Measurements from ENCODE around the gene EVC2.

EVC2 gene

GRCh38 chr4:5691491-5692132 lies 16.7 kb downstream of the EVC2 start:
- no peak for FAIRE-seq

DNA sequence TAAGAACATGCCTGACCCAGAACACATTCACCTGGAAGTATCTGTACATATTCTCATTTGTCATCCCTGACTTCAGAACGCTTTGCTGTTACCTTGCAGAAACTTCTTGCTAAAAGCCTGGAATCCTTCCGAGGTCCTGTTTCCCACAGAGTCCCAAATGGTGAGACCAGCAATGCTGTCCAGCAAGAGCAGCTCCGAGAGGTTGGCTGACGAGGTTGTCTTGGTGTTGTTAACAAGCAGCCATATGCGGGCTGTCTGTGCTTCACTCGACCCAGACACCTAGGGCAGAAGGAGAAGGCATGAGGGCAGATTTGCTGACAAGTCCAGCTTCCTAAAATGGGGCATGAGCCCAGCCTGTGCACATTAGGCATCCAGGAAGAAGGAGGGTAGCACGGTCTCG lies 19.3 kb downstream of the EVC2 start:
- FAIRE-seq (no peak), DNase-seq (ENCODE audit: extremely low spot score, insufficient read length, low read depth) (no peak)

More at GRCh38 chr4:5691491-5692132, 16.7 kb downstream of the EVC2 start:
- DNase-seq (ENCODE audit: extremely low spot score, insufficient read length, low read depth): no peak

DNA sequence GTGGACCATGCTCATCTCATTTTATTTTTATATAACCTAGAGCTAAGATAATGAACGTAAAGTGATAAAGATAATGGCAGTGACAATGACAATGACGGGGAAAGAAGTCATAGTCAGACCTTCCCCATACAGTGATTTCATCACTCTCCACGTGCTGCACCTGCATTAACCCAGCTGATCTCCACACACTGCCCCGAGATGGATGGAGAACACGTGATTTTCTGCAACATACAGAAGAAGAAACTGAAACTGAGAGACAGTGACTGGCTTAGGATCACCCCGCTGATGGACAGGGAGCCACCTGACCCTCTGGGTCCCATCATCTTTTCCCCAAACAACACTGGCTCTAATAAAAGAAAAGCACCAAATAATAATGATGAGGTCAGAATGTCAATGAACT lies 22.0 kb downstream of the EVC2 start:
- FAIRE-seq: no peak

GRCh38 chr4:5685296-5685695 lies 23.1 kb downstream of the EVC2 start:
- no peak for DNase-seq (ENCODE audit: extremely low spot score, insufficient read length, low read depth)
- no peak for FAIRE-seq

More for the DNA sequence above, 22.0 kb downstream of the EVC2 start:
- no peak for DNase-seq (ENCODE audit: extremely low spot score, insufficient read length, low read depth)

DNA sequence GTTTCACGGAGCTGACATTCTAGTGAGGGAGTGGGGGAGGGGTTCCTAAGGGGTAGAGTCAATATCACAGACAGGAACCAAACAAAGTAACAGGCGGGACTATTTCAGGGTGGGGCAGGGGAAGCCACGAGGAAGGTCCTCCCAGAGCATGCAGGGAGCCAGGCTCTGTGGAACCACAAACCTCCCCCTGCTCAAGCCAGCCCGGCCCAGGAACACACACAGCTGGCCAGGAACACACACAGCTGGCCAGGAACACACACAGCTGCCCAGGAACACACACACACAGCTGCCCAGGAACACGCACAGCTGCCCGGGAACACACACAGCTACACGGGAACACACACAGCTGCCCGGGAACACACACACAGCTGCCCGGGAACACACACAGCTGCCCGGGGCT lies 24.8 kb downstream of the EVC2 start:
- no peak for DNase-seq (ENCODE audit: extremely low spot score, insufficient read length, low read depth)
- no peak for FAIRE-seq

DNA sequence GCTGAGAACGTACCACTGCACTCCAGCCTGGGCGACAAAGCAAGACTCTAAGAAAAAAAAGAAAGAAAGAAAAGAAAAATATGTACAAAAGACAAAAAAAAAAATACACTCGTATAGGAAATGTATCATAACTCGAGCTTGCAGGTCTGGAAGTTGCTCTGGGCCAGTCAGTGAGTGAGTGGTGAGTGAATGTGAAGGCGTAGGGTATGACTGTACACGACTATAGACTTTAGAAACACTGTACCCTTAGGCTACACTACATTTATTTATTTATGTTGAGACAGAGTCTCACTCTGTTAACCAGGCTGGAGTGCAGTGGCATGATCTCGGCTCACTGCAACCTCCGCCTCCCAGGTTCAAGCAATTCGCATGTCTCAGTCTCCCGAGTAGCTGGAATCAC lies 29.4 kb downstream of the EVC2 start:
- no peak for FAIRE-seq
- DNase-seq (ENCODE audit: extremely low spot score, insufficient read length, low read depth): no peak

- DNase-seq (ENCODE audit: extremely low spot score, insufficient read length, low read depth): no peak
- no peak for FAIRE-seq
Observed at GRCh38 chr4:5676763-5677162, 31.6 kb downstream of the EVC2 start.

DNA sequence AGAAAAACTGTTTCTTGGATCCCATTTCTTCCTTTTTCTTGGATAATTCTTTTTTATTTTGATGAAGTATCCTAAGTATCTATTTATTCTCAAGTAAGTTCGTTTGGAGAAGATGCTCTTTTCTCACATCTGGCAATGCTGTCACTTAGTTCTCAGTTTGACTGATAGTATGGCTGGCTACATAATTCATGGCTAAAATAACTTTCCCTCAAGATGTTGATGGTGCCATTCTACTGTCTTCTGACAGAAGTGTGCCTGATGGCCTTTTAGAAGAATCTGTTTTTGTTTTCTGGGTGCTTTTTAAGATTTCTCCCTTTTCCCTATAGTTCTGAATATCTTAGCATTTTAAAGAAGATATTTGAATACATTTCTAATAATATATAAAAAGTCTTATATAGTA lies 41.6 kb downstream of the EVC2 start:
- no peak for FAIRE-seq
- no peak for DNase-seq (ENCODE audit: extremely low spot score, insufficient read length, low read depth)

GRCh38 chr4:5664778-5665177 lies 43.6 kb downstream of the EVC2 start:
- DNase-seq (ENCODE audit: extremely low spot score, insufficient read length, low read depth) (no peak), FAIRE-seq (no peak)

GRCh38 chr4:5662555-5662954 lies 45.8 kb downstream of the EVC2 start:
- DNase-seq (ENCODE audit: extremely low spot score, insufficient read length, low read depth) (no peak), FAIRE-seq (no peak)

GRCh38 chr4:5661237-5661636 lies 47.1 kb downstream of the EVC2 start:
- DNase-seq (ENCODE audit: extremely low spot score, insufficient read length, low read depth) (no peak), FAIRE-seq (no peak)

DNA sequence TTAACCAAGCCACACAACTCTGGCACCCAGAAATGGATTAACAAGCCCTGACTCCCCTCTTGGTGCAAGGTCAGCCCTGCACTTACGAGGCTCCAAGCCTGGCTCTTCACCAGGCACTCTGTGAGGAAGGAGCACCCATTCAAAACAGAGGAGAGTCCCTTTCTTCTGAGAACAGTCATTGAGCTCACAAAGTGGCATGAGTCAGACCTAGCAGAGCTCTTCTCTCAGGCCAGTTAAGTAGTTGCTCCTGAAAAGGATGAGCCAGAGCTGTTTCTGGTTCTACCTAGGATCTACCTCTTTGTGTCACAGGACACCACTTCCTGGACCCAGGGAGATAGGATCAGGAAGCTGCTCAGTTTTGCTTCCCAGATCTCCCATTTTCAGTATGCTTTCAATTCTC lies 48.2 kb downstream of the EVC2 start:
- no peak for FAIRE-seq
- no peak for DNase-seq (ENCODE audit: extremely low spot score, insufficient read length, low read depth)

GRCh38 chr4:5658974-5659373 lies 49.4 kb downstream of the EVC2 start:
- FAIRE-seq (no peak), DNase-seq (ENCODE audit: extremely low spot score, insufficient read length, low read depth) (no peak)

- no peak for FAIRE-seq
- DNase-seq (ENCODE audit: extremely low spot score, insufficient read length, low read depth): no peak
Observed at GRCh38 chr4:5656415-5656814, 51.9 kb downstream of the EVC2 start.

- DNase-seq (ENCODE audit: extremely low spot score, insufficient read length, low read depth) (no peak), FAIRE-seq (no peak)
Observed at GRCh38 chr4:5654791-5655190, 53.6 kb downstream of the EVC2 start.

DNA sequence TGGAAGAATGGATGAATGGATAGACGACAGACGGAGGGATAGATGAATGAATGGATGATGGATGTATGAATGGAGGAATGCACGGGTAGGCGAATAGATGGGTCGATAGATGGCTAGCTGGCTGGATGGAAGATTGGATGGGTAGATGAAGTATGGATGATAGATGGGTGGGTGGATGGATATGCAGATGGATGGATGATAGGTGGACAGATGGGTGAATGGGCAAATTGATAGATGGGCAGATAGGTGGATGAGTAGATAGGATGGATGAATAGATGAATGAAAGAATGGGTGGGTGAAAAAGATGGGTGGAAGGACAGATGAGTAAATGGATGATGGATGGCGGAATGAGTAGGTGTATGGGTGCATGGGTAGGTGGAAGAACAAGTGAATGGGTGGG lies 57.3 kb downstream of the EVC2 start:
- DNase-seq (ENCODE audit: extremely low spot score, insufficient read length, low read depth): no peak
- FAIRE-seq: no peak

DNA sequence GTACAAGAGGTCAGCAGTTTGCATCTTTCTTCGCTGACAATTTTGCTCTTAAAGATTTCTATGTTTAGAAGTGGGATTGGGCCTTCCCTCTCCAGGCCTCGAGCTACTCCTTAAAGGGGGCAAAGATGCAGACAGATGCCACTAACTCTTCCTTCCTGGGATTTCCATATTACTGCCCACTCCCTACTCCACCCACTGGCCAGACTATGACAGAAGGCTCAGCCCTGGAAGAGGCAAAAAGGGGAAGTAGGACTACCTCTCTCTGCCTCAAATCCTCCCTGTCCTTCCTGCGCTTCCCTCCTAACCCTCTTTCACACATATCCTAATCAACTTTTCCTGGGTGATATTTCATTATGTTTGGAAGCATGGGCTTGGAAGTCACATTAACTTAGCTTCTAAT lies 58.3 kb downstream of the EVC2 start:
- FAIRE-seq (no peak), DNase-seq (ENCODE audit: extremely low spot score, insufficient read length, low read depth) (no peak)

DNA sequence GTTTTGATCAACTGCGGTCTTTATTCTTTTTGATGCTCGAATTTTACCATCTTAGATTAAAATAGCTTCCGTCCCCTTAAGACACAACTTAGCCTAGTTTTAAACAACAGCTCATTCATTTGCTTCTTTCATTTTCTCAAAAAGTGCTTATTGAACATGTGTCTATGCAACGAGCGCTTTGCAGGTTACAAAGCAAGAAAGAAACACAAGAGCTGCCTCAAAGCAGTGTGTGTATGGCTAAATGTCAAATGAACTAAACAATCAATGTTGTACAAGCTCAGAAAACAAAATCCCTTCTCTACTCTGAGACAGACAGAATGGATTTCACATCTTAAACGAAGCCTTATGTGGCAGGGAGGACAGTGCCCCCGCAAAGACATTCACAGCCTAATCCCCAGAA lies 61.0 kb downstream of the EVC2 start:
- DNase-seq (ENCODE audit: extremely low spot score, insufficient read length, low read depth): no peak

GRCh38 chr4:5640096-5640495 lies 68.3 kb downstream of the EVC2 start:
- no peak for FAIRE-seq
- no peak for DNase-seq (ENCODE audit: extremely low spot score, insufficient read length, low read depth)

More for the DNA sequence above, 61.0 kb downstream of the EVC2 start:
- FAIRE-seq: no peak

- DNase-seq (ENCODE audit: extremely low spot score, insufficient read length, low read depth) (no peak), FAIRE-seq (no peak)
Observed at GRCh38 chr4:5639556-5639955, 68.8 kb downstream of the EVC2 start.

GRCh38 chr4:5638976-5639375 lies 69.4 kb downstream of the EVC2 start:
- DNase-seq (ENCODE audit: extremely low spot score, insufficient read length, low read depth): no peak
- FAIRE-seq: no peak

- no peak for FAIRE-seq
- no peak for DNase-seq (ENCODE audit: extremely low spot score, insufficient read length, low read depth)
Observed at GRCh38 chr4:5638316-5638715, 70.0 kb downstream of the EVC2 start.

Data from GM18507 (cell line).